SW480 (cell line): ENCODE data around the gene ADAMTS12.

Experiments
- DNase-seq: peaks from one replicate; pipeline ENCODE4 v3.0.0-alpha.2; 2016; ENCODE audit warnings: low spot score

Gene ADAMTS12

GRCh38 chr5:33755231-33755630 is 136.6 kb downstream of the ADAMTS12 start:
- no peak for DNase-seq

GRCh38 chr5:33753704-33754103 is 138.1 kb downstream of the ADAMTS12 start:
- DNase-seq = no peak

- no peak for DNase-seq
Observed at GRCh38 chr5:33748754-33749153, 143.0 kb downstream of the ADAMTS12 start.

DNA sequence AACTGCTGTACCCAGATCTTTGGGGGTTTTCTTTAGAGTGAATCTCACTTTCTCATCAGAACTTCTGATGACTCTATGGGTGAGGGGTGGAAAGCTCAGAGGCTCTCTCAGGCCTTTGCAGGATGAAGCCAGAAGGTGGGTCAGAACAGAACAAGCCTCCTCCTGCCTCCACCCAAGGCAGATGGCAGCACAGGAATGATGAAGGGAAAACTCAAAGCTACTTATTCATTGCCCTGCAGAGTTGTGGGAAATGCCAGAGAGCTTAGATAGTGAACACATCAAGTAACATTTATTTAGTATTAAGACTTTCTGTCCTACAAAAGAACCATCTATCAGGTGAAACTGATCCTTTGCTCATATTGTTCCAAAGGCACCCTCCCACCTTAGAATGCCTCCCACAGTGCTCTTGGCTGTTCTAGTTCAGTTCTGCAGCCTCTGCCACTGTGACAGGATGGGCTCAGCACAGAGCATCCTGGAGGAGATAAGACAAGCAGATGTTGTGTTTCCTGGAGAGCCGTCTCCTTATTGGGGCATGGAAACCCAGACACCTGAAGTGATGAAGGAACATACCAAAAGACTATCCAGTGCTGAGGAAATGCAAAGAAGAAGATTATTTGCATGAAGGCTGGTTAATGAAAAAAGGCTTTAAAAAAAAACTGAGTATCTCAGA is 146.6 kb downstream of the ADAMTS12 start:
- DNase-seq = no peak

GRCh38 chr5:33743099-33743498 is 148.7 kb downstream of the ADAMTS12 start:
- DNase-seq = no peak

DNA sequence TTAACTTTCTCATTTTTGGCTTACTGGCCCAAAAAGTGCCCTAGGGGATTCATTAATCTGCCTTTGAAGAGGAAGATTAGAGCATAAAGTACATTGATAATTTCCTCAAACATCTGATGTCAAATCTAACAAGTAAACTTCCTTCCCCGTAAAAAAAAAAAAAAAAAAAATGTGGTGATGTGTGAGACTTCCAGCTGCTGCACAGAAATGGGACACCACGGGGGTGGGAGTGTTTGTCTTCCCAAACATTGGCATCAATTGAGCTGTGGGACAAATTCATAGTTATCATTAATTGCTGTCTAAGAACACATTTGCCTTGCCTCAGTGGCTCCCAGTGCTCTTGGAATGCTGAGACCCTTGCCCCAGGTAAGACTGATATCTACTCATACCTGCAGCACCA is 149.6 kb downstream of the ADAMTS12 start:
- no peak for DNase-seq

- no peak for DNase-seq
Observed at GRCh38 chr5:33738967-33739366, 152.8 kb downstream of the ADAMTS12 start.

- no peak for DNase-seq
Observed at GRCh38 chr5:33738097-33738496, 153.7 kb downstream of the ADAMTS12 start.

DNA sequence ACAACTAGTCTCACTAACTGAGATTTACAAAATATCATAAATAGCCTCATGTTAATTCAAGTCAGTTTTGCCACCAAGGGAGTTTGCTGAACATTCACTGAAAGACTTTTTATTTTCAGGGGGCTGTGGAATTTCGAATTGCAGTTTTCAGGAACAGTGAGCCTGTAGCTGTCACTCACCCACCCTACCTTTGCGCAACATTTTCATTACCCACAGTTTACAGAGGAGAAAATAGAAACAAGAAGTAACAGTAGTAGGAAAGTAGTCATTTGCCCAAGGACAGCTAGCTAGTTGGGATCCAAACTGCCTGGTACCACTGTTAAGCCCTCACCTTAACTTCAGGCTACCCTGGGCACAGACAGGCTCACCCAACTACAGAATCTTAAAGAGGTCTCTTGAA is 154.1 kb downstream of the ADAMTS12 start:
- no peak for DNase-seq

- no peak for DNase-seq
Observed at GRCh38 chr5:33737284-33737683, 154.5 kb downstream of the ADAMTS12 start.

DNA sequence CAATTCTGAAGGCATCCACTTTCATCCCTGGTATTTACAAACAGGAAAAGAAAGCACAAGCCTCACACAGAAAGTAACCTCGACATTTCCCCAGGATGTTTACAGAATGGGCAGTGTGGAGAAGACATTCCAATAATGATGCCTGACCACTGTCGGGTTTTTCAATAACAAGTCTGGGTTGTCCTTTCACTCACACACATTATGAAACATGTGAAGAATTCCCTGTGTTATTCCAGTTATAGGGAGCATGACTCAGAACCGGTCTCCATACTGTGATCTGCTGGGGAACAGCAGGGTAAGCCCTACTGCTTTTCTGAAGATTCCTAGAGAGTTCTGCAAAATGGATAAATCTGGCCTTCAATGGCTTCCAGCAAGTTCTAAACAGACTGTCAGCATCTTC is 155.3 kb downstream of the ADAMTS12 start:
- peak; percentile 40 for DNase-seq

GRCh38 chr5:33735072-33735471 is 156.7 kb downstream of the ADAMTS12 start:
- no peak for DNase-seq

DNA sequence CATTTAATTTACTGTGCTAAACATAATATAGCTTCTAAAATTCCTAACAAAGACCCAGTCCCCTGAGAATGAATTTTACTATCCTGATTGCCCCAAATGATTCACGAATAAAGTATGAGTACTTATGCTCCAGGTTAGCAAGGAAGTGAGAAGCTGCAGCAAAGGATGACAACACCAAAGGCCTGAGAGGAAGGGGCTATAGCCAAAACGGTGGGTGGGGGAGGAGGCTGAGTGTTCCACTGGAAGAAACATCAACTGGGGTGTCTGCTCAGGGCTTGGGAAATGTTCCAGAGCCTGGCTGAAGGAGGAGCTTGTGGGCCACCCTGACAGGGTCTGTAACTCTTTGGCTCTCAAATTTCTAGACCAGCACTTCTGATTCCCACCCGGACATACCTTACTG is 157.3 kb downstream of the ADAMTS12 start:
- DNase-seq = no peak

DNA sequence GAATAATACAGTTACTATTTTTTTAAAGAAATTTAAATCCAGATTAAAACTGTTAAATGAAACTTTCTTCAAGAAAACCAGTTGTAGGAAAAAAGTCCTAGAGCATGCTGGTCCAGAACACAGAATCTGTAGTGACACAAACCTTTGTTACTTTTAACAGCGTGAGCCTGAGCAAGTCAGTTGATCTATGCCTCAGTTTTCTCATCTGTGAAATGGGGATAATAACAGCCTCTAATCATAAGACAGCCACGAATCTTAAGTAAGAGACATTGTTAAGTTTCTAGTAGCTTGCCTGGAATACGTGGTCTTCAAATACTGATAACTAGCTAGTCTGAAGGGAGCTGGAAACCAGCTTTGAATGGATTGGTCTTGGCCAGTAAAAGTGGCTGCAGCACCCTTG is 158.6 kb downstream of the ADAMTS12 start:
- no peak for DNase-seq

DNA sequence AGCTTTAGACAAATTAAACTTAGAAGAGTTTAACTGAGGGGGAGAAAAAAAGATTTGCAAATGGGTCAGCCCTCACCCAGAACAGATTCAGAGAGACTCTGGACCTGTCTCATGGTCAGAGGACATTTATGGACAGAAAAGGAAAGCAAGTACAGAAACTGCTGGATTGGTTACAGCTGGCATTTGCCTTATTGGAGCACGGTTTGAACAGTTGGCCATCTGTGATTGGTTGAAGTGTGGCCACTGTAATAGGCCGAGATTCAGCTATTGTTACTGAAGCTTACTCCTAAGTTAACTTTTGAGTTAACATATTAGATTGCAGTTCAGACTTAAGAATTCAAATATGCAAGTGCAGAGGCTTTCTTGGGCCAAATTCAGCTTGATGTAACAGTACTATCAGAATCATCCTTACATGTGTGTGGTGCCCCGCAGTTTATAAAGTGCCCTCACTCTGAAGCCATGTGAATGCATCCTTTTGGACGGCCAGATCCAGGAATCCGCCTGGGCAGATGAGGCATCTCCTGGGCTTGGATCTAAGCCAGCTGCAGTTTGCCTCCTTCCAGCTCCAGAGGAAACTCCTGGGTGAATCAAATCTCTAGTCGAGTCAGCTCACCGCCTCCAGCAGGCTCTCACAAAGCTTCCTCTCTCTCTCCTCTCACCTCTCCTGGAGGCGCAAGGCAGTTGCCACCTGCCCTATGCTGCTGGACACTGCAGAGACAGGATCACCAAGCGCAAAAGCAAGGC is 165.2 kb downstream of the ADAMTS12 start:
- no peak for DNase-seq

DNA sequence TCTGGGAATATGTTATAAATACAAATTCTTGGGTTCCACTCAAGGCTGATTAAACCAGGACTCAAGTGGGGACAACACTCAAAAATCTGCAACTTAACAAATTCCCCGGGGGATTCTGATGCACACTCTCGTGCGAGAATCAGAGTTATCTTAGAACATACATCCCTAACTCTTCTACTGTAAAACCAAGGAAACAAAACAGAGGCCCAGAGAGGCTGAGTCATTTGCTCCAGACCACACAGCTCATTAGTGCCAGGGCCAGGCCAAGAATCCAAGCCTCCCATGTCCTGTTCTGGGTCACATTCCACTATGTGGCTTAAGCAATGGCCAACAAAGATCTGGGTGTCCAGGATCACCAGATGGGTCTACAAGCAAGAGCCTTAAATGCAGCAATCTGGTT is 166.0 kb downstream of the ADAMTS12 start:
- no peak for DNase-seq

DNA sequence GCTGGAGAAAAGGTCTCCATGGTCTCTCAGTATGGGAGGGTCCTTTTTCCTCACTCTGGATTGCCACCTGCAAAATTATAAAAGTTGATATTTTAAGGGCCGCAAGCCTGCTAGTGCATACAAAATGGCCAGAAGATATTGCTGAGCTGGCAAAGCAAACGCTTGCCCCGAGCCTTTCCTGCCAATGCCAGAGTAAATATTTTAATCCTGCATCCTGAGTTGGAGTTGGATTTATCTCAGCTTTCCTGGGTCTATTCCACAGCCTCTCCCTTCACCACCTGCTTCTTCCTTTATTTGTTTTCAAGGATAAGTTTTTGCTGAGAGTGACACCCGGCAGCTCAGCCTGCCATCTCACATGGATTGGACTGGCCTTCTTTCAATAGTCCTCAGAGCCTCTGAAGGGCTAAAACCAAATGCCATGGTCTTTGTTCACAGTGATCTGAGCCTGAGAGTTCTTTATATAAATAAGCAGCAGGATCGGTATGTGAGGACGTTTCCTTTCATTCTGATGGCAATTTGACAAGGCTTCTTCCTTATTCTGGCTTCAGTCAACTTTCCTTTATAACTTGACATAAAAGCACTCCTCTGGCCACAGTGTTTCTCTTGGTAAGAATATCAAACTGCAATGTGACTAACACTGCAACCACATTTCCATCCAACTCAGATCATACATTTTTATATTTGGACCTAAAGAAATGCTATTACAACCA is 170.1 kb downstream of the ADAMTS12 start:
- no peak for DNase-seq

DNA sequence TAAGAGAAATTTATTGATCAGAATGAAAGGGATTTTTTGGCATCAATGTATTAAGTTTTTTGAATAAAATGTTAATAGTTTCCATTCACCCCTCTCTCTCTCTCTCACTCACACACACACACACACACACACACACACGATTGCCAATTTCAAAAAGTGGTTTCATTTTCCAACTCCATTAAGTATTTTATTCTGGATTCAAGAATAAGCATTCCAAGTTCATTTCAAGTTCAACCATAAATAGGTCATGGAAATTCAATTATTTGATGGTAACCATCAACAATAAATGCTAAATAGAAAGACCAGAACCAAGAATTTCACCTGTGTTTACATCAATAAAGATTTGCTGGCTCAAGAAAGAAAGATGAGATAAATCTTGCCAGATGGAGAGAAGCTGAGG is 171.6 kb downstream of the ADAMTS12 start:
- DNase-seq = no peak

DNA sequence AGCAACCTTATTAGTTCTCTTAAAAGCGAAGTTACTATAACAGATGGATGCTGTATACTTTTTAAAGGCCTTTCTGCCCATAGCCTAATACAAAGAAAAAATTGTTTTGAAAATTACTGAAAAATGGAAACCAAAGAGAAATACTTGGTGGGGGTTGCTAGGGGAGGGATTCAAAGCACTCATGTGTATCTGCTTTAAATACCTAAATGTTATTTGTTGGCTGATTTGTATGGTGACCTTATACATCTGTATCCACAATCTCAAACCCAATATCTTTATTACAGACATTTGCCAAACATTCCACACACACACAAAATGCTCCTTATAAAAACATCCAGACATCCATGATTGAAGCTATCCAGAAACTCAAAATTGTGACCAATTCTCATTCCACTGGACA is 172.0 kb downstream of the ADAMTS12 start:
- DNase-seq = no peak

GRCh38 chr5:33715661-33716060 is 176.1 kb downstream of the ADAMTS12 start:
- no peak for DNase-seq

DNA sequence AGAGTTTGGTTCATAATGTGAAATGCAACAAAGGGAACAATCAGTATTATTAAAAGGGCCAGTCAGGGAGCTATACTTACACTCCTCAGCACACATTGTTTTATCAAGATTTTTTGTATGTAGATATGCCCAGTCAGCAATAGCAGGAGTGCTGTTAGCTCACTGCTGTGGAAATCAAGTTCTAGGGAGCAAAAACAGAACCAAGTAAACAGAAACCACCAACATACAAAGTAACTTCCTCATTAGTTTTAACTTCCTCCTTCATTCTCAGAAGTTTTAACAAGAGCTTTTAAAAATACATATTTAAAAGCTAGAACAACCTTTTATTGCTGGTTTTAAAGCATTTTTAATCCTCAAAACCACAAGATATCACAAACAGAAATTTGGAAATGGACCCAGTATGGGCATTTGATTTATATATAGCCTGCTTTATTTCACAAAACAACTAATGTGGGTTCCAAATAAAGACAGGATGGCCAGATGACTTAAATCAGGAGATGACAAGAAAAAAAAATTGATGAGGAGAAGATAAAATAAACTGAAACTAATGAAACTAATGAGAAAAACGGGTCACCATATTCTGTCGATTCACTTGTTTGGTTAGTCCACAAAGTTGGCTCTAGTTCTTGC is 178.5 kb downstream of the ADAMTS12 start:
- no peak for DNase-seq

GRCh38 chr5:33712664-33713063 is 179.1 kb downstream of the ADAMTS12 start:
- no peak for DNase-seq
